GM18502 (cell line): ENCODE results near the gene RPL39L.
"Not testable (repeated sequence)": the region's sequence is repeated elsewhere in the genome, so short reads cannot be mapped to it uniquely, and the experiment has no call there.

Experiments
- ATAC-seq: cut with Tn5 transposase; IDR thresholded peaks from one replicate; pipeline ENCODE4 v1.9.1; 2021; ENCODE audit warnings: mild to moderate bottlenecking; ENCODE audit not compliant: unreplicated experiment, poor library complexity

Gene RPL39L

DNA sequence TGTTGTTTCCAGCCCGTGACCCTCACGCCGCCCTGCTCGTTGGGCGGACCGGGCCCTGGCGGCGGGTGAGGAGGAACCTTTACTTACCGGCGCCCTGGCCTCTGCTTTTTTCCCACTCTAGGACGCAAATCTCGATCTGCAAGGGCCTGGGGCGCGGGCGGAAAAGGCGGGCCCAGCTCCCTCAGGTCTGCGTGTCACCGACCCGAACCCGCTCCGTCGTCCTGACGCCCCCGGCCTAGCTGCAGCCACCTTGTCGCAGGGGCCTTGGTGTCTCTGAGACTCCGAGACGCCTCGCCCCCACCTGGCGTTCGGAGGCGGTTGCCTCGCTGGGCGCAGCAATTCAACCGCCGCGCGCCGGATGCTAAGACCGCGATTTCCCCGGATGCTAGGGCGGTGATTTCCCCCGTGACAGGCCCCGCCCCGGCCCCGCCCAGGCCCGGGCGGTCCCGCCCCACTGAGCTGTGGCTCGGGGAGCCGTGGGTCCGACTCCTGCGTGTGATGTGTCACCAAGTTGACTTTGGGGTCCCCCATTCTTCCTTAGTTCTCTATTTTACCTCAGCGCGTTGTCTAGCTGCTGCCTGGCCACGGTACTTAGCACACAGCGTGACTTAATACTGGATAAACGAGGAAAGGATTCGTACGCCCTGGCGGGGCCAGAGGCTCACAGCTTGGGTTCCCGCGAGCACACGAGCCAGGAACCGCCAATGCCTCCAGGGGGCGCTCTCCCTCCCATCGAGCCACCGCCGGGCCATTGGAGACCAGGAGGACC lies at the start of gene RPL39L:
RPL39L (minus strand) TSS at position 371 of the 769 bp plus-strand sequence. CDS start 18,196 bp downstream, outside the sequence.
- ATAC-seq: peak; percentile 97

DNA sequence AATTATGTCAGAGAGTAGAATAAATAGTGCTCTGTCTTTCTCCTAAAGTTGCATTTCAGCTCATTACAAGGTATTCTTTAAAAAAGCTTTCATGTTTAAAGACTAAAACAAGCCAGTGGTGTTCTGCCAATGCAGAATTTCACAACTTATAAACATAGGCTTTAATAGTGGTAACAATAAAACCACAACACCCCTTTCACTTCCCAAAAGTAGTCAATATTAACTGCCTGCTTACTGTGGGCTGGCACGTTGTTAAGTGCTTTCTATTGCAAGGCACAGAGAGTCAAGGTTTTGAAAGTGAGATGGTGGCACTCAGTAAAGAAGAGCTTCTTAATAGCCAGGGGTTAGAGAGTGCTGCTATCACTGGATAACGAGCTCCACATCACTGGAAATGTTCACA lies 49.6 kb upstream of the RPL39L start:
- ATAC-seq: no peak

- no peak for ATAC-seq
Measured at GRCh38 chr3:187186801-187187421, 47.6 kb upstream of the RPL39L start.

DNA sequence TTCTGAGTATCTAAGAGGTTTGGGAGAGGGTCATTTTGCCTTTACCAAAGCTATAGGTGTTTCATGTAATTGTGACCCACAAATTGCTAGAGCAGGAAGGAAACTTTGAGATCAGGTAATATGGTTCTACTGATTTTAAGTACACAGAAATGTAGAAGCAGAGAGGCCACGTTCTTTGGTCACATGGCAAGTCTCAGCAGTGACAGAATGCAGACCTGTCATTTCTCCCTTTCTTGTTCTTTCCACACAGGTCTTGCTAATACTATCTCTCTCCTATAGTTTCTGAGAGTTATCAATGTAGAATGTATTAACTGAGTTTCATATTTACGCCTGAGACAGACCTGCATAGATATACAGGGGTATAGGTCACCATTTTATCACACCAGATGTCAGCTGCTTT lies 47.1 kb upstream of the RPL39L start:
- ATAC-seq: no peak

DNA sequence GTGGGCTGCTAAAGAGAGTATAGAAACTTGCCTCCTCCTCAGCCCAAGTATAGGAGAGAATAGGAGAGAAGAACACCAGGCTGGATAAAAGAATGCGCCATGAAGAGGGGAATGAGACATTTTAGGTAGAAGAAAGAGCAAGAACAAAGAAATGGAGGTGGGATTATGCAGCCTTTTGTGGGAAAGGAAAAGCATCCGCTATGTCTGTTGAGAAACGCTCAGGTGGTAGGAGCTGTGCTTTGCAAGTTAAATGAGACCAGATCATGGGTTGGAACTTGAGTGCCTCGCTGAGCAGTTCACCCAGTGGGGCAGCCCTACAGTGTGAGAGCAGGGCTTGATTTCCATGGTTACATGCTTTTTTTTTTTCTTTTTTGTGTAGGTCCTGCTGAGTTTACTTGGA lies 46.5 kb upstream of the RPL39L start:
- no peak for ATAC-seq

- ATAC-seq: no peak
Measured at GRCh38 chr3:187183903-187184302, 44.6 kb upstream of the RPL39L start.

- ATAC-seq: no peak
Measured at GRCh38 chr3:187183210-187183862, 44.0 kb upstream of the RPL39L start.

- ATAC-seq: no peak
Measured at GRCh38 chr3:187181454-187182170, 42.3 kb upstream of the RPL39L start.

- ATAC-seq: no peak
Measured at GRCh38 chr3:187172929-187173328, 33.6 kb upstream of the RPL39L start.

DNA sequence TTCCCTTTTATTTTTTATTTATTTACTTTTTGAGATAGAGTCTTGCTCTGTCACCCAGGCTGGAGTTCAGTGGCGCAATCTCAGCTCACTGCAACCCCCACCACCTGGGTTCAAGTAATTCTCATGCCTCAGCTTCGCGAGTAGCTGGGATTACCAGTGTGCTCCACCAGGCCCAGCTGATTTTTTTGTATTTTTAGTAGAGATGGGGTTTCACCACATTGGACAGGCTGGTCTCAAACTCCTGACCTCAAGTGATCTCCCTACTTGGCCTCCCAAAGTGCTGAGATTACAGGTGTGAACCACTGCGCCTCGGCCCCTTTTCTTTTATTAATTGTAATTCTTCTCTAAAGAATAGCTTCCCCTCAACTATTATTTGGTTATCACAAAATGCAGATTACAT lies 31.6 kb upstream of the RPL39L start:
- not testable (repeated sequence) for ATAC-seq

DNA sequence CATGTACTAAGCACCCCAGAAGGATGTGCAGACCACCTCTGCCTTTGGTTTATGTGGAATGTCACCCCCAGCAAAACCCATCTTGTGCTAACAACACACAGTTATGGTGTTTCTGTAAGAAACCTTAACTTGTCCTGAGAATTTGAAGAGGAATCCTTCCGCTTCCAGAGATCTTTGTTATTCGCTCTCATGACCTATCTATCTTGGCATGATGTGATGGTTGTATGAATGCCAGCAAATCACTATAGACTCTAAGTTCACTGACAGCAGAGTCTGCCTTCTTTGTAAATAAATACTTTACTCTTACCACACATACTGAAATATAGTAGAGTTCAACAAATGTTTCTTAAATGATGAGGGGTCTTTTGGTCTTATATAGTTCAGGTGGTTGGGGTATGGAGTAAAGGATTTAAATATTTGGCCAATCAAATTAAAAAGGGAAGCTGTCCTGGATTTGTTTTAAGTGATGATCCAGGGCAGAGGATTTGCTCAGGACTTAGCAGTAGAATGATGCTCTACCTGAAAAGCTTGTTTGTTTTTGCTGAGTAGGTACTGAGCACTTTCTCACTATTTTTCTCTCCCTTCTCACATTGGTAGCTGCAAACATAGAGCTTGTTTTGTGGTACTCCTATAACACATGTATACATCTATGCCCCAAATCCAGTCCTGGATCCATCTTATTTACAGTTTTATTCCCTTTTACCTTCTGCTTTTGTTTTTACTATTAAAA lies 30.1 kb upstream of the RPL39L start:
- ATAC-seq: no peak

DNA sequence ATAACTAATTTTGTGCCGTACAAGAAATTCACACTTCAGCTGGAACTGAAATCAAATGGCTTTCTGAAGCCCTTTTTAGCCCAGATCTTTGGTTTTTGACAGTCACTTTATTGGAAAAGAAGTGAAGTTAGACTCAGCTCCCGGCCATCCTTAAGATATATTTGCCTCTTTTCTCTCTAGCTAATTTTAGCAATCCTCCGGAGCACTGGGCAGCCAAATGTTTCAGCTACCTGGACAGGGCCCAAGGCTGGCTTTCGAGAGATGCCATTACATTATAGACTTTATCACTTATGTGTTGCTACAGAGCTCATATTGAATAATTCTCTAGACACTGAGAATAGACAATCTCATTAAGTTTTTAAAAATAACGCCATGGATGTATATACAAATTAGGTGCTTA lies 28.5 kb upstream of the RPL39L start:
- no peak for ATAC-seq

DNA sequence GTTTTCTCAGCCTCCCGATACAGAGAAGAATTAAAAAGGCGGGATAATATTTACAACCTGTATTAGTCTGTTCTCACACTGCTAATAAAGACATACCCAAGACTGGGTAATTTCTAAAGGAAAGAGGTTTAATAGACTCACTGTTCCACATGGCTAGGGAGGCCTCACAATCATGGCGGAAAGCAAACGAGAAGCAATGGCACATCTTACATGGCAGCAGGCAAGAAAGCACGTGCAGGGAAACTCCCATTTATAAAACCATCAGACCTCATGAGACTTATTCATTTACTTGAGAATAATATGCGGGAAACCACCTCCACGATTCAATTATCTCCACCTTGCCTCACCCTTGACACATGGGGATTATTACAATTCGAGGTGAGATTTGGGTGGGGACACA lies 27.5 kb upstream of the RPL39L start:
- ATAC-seq: no peak

GRCh38 chr3:187165144-187165543 lies 25.8 kb upstream of the RPL39L start:
- ATAC-seq: no peak

DNA sequence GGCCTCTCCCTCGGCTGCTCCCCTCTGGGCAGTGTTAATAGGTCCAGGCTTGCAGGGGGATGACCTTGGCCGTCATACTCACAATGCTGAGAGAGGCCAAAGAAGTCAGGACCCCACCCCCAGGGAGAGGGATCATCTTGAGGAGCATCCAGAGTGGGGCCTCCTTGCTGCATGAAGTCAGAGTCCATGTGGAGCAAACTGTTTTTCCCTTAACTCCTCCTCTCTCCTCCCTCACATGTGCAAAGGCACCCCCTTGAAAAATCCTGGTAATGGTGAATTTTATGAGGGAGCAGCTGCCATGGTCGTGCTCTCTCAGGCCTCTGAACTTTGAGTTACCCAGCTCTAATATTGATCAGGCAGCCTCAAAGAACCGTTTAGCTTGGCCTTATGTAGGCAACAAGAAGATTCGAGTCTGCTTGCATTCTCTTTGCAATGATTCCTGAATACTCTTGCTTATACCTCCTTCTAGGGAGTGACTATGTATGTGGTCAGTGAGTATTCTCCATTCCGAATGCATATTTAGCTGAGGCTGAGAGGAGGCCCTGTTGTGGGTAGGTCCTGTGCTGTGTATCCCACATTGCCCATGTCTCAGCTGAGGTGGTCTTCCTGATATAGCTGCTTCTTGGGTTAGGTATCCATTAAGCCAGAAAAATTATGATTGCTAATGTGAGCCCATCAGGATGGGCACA lies 23.1 kb upstream of the RPL39L start:
- ATAC-seq: no peak

- ATAC-seq: no peak
Measured at GRCh38 chr3:187161556-187161955, 22.3 kb upstream of the RPL39L start.

GRCh38 chr3:187150599-187150998 lies 11.3 kb upstream of the RPL39L start:
- ATAC-seq: no peak

DNA sequence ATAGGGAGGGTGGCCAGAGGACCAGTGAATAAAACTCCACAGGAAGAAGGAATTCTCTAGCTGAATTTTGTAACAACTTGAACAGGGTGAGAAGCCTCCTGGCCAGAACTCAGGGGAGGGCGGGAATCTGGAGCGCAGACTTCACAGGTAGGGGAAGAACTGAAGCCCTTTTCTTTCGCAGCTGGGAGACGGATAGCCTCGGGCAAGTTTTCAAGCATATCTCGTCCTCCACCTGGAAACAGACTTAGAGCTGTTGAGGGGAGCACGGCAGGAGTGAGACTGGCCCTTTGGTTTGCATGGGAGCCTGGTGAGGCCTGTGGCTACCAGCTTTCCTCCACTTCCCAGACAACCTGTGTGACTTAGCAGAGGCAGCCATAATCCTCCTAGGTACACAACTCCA lies 10.9 kb upstream of the RPL39L start:
- ATAC-seq: no peak

DNA sequence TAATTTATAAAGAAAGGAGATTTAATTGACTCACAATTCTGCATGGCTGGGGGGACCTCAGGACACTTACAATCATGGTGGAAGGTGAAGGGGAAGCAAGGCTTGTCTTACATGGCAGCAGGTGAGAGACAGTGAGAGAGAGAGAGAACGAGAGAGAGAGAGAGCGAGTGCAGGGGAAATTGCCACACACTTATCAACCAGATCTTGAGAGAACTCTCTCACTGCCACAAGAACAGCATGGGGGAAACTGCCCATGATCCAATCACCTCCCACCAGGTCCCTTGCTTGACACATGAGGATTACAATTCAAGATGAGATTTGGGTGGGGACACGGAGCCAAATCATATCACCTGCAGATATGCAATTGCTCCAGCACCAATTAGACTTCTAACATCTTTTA lies 7.1 kb upstream of the RPL39L start:
- ATAC-seq: no peak
